Fibroblast of mammary gland (primary cell): ENCODE data around the gene PSAT1.

ENCODE experiments used
- DNase-seq: peaks from one replicate; pipeline ENCODE4 v3.0.0-alpha.2; 2010; ENCODE audit warnings: low read depth
- H3K4me3 ChIP-seq: 2 replicates; pipeline ENCODE4 v1.5.1; 2011; ENCODE audit warnings: low read depth, mild to moderate bottlenecking, low read length, moderate library complexity; ENCODE audit not compliant: control insufficient read depth
- CTCF ChIP-seq: conservative IDR thresholded peaks from 2 replicates; pipeline ENCODE4 v1.5.1; 2011; ENCODE audit warnings: low read depth, low read length, inconsistent platforms; ENCODE audit not compliant: control insufficient read depth, insufficient read depth

The PSAT1 gene

GRCh38 chr9:78363221-78363620, 66.3 kb downstream of the PSAT1 start:
- DNase-seq = peak; percentile 71
- H3K4me3 ChIP-seq = no peak overlapping the region
- no peak for TF ChIP-seq CTCF

- peak; percentile 26 for DNase-seq
- H3K4me3 ChIP-seq = no peak overlapping the region
Observed at GRCh38 chr9:78365748-78366697, 69.1 kb downstream of the PSAT1 start.

GRCh38 chr9:78366827-78367226, 69.9 kb downstream of the PSAT1 start:
- no peak for DNase-seq
- no peak overlapping the region for H3K4me3 ChIP-seq
- no peak for TF ChIP-seq CTCF

More at GRCh38 chr9:78365748-78366697, 69.1 kb downstream of the PSAT1 start:
- peak; percentile 68 for TF ChIP-seq CTCF

GRCh38 chr9:78368236-78368635, 71.3 kb downstream of the PSAT1 start:
- no peak overlapping the region for H3K4me3 ChIP-seq
- DNase-seq = no peak
- TF ChIP-seq CTCF = no peak

- DNase-seq = peak; percentile 75
- peak; percentile 94 for TF ChIP-seq CTCF
Observed at GRCh38 chr9:78369639-78370219, 72.8 kb downstream of the PSAT1 start.

GRCh38 chr9:78370991-78371390, 74.1 kb downstream of the PSAT1 start:
- no peak for DNase-seq
- no peak for TF ChIP-seq CTCF
- H3K4me3 ChIP-seq = no peak overlapping the region

More at GRCh38 chr9:78369639-78370219, 72.8 kb downstream of the PSAT1 start:
- no peak overlapping the region for H3K4me3 ChIP-seq
